SHP77 treated with DMSO at 0.1 percent for 48 hours (cell line): ENCODE measurements around the gene LRRC1.
"Not testable (repeated sequence)": the region's sequence is repeated elsewhere in the genome, so short reads cannot be mapped to it uniquely, and the experiment has no call there.

ENCODE experiments used
- DNase-seq: peaks from one replicate; lab custom pipeline; 2025; lab: John Stamatoyannopoulos, UW

The LRRC1 gene

DNA sequence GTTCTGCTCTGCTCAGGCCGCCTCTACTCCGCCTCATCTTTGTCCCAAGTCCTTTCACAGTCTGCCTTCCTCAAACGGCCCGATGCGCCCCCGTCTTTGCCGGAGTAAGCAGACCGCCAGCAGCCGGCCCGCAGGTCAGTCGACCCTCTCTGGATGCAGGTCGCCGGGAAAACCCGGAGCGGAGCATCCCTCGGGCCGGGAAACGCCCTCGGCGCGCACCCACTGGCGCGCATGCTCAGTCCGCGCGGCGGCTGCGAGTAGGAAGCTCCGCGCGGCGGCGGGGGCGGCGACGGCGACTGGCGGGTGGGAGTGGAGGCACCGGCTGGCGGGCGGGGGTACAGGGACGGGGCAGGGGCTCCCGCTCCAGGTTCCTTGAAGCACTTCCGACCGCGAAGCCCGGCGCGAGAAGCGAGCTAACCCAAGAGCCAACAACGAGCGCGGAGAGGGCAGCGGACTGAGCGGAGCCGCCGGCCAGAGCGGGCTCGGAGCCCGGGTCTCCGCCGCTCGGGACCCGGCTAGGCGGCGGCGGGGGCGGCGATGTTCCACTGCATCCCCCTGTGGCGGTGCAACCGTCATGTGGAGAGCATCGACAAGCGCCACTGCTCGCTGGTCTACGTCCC, at the start of gene LRRC1:
Gene LRRC1, plus strand, starts transcription at position 286 of the 620 bp plus-strand sequence. Its CDS starts 252 bp downstream, at position 538.
- peak; percentile 53 for DNase-seq

DNA sequence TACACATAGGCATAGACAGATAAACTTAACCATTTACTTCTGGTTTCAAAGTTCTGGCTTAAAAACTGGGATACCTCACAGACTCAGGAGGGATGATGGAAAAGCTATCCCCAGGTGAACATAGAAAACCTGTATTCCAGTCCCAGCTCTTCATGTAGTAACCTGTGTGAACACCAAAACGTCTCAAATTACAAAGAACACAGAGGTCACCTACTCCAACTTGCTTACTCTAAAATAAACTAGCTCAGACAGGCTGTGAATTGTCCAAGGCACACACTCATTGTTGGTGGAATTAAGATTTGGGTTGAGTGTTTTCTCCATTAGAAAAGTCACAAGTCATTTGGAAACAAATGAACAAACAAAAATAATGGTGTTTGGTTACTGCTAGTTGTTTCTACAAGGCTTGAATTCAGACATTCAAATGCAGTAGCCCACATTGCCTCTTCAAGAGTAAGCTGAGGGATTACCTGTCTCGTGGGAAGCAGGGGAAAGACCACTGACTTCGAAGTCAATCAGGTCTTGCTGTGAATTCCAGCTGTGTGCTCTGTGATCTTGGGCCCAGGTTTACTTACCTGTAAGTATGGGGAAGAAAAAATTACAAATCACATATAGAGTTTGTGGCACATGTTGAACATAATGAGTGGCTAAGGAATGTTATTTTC, 48.2 kb upstream of the LRRC1 start:
- peak; percentile 28 for DNase-seq

DNA sequence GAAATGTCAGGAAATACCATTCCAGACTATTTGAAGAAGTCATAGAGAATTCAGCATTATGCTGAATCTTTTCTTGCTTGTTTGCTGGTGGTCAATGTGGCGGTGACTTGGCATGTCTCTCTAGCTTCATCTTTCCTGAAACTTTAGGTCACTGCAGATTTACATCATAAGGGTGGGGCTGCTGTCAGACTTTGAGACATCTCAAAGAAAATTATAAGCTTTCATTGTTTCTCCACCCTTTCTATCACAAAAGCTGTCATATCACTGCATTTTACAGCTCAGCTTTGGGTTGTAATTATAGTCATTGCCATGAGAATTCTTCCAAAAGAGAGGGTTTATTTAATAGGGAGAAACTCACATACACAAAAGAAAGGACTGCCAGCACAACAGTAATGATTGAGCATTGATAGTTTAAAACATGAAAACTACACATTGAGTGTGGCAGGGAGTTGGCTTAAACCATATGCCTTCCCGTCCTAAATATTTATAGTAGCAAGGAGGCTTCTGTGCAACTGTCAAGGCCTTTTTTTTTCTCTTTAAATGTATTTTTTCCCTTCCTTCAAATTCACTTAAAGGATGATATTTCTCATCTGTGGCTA, 44.7 kb upstream of the LRRC1 start:
- no peak for DNase-seq

DNA sequence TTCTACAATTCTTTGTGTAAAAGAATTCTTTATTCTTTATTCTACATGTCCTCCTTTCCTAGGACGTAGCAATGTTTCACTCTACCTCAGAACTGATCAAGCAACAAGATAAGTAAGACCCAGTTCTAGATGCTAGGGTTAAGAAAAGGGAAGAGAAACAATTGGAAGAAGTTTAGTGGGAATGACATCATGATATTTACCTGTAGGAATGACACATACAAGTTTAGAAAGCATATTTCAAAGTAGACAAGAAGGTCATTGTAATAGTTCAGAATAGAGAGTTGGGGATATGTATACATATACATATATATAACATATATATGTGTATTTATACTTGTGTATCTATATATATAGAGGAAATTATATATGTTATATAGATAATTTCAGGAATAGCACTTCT, 43.4 kb upstream of the LRRC1 start:
- no peak for DNase-seq

DNA sequence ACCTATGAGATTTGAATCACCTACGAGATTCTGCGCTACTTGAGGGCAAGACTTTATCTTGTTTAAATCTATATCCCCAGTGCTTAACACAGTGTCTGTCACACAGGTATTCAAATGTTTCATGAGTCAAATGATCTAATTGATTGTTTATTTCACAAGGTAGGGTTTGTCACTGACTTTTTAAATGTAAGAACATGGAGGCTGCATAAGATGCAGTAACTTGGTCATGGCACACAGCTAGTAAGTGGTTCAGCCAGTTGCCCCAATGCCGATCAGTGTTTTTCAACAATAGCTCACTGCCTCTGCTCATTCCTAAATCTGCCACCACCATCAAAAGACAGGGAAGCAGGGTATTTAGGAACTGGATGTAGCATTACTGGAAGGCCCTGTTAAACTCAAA, 42.4 kb upstream of the LRRC1 start:
- no peak for DNase-seq

DNA sequence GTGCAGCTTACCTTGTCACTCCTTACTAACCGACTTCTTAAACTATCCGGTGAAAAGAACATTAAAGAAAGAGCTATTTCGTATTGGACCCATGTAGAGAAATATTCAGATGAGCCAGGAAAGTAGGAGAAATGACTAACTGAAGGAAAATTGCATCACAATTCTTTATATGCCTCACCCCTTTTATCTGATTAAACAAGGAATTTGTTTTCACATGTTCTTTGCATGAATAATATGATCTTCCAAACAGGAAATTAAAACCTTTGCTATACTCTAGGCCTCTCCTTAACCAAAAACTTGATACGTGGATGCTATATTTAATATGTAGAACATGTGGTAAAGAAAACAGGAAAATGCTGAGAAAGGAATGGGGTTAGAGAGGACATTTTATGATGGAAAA, 41.9 kb upstream of the LRRC1 start:
- DNase-seq = no peak

DNA sequence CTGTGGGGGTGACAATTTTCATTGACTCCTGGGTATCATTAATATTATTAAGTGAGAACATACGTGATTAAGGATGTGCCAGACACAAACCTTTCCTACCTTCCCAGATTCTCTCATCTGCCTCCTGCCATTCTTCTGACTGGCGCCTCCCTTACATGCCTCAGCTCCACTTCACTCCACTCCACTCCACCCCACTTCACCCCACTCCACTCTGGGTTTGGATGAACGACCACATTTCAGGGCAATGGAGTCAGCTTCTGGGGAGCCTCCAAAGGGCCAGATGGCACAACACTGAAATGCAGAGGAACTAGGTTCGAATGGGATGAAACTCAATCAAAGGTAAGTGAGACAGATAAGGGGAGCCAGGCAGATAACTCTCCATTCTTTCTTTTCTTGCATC, 40.5 kb upstream of the LRRC1 start:
- no peak for DNase-seq

DNA sequence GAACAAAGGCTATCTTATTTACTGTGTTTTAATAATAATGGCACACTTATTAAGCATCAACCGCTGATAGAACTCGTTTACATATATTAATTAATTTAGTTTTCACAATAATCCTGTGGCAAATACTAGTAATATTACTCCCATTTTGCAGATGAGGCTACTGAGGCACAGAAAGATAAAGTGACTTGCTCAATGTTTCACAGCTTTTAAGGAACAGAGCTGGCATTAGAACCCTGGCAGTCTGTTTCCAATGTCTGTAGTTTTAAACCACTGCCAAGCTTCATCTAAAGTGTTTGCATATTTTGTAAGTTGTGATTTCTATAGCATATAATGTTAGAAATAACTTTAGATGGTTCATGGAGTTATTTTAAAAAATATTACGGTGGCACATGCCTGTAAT, 38.4 kb upstream of the LRRC1 start:
- no peak for DNase-seq

DNA sequence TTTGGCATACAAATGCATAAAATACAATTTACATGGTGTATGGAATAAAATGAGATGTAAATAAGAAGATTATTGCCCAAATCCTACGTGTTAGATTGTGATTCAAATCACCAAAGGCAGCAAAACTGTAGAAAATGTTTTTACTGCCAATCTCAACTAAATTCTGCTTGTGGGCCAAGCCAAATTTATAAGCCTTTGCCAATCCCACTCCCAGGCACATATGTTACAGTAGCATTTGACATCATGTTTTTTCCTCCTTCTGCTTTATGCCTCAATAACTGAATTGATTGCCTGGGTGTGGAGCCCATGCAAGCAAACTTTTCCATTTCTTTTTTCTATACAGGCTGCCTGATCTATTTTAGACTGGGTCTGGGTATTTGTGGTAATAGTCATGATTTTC, 36.3 kb upstream of the LRRC1 start:
- DNase-seq = no peak

DNA sequence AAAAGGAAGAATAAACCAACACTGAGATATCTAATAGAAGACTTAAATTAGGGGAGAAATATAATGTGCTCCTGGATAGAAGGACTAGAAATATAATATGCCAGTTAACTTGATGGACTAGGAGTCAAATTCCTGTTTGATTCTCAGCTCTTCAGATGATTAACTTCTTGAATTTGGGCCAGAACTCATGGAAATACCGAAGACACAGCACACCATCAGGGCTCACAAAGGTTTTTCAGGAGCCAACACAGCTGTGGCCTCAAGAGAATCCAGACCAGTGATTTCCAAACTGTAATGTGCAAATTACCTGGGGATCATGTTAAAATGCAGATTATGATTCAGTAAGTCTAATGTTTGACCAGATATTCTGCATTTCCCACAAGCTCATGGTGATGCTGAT, 33.8 kb upstream of the LRRC1 start:
- DNase-seq = no peak

DNA sequence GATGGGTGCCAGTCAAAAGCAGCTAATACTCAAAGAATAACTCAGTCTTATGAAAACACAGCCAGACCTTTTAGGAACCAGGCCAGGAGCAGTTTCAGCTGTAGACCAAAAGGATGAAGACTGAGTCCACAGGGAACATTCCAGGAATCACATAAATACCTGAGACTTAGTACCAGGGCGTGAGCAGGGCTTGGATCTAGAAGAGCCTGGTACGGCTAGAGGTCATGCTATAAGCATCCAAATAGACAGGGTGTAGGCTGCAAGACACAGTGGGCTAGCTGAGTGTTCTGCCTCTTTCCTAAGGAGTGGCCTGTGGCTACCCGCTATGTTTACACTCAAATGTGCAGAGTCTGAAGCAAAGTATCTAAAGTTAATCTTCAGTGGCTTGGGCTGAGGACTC, 29.5 kb upstream of the LRRC1 start:
- no peak for DNase-seq

DNA sequence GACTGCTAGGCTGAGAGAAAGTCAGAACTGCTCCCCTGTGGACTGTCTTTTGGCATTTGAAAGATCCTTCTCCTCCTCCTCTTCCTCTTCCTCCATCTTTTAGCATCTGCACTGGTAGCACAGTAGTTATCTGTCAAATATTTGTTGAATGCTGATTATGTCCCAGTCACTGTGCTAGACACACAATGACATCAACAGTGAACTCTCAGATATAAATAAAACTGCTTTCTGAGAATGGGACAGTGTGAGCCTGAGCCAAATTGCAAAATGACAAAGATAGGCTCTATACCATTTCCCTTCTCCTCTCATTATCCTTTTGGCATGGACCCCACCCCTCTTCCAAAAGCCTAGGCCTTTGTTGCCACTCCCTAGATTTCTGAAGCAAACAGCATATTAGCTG, 27.9 kb upstream of the LRRC1 start:
- DNase-seq = no peak

DNA sequence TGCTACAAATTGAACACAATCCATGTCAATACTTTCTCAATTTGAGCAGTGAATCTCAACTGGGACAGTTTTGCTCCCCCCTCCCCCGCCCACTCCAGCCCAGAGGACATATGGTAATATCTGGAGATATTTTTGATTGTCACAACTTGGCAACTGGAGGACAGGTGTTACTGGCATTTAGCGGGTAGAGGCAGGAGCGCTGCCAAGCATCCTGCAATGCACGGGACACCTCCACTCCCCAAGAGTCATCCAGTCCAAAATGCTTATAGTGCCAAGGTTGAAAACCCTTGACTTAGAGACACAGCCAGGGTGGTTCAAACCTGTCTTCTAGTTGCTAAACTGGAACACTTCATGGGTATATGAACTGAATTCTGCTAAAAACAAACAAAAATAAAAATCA, 26.9 kb upstream of the LRRC1 start:
- no peak for DNase-seq

DNA sequence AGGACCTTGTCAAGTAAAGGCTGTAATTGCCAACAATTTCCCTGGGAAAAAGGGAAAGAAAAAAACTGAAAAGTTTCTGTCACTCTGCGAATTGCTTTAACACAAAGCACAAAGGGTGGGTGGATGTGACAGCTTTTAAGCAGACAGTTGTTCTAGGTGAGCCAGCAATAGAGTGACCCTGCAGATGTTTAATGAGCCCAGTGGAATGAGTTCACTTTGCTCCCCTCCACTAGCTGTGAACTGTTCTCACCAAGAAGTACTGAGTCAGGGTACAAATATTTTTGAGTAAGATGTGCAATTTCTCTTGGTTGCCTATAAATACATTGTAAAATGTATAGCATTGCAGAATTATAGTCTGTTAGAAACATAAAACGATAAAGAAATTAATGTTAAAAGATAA, 26.2 kb upstream of the LRRC1 start:
- no peak for DNase-seq

DNA sequence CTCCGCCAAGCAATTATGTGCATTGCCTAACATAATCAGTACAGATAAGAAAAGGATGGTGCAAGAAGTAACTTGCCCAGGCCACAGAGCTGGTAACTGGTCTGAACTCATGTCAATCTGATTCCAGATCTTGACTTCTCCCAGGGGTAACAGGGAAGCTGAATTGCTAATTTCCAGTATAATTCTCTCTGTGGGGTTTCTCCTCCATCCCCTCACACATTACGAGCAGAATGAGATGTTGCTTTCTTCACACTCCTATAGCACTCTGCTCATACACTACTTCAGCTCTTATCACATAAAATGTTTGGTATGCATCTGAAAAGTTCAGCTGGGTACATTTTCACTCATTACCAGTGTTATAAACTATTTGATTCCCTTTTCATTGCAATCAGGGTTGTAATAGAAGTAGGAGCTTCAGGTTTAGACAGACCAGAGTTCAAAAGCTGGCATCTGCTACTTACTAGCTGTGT, 24.0 kb upstream of the LRRC1 start:
- DNase-seq = no peak

DNA sequence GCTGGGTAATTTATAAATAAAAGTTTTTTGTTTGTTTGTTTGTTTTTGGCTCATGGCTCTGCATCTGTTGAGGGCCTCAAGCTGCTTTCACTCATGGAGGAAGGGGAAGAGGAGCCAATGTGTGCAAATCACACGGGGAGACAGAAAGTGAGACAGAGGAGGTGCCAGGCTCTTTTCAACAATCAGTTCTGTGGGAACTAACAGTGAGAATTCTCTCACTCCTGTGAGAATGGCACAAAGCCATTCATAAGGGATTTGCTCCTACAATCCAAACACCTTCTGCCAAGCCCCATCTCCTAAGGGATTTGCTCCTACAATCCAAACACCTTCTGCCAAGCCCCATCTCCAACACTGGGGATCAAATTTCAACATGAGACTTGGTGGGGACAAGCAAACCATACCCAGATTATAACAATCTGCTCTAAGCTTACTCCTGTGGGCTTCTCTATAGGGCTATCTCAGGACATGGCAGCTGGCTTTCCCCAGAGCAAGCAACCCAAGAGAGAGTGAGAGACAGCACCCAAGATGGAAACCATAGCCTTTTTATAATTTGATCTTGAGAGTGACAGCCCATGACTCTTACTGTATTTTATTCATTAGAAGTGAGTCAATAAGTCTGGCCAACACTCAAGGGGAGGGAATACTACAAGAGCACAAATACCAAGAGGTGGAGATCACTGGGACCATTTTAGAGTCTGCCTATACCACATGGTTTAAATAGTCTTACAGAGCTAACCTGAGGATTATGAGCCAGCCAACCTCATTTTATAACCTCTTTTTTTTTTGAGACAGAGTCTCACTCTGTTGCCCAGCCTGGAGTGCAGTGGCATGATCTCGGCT, 22.8 kb upstream of the LRRC1 start:
- DNase-seq = no peak

DNA sequence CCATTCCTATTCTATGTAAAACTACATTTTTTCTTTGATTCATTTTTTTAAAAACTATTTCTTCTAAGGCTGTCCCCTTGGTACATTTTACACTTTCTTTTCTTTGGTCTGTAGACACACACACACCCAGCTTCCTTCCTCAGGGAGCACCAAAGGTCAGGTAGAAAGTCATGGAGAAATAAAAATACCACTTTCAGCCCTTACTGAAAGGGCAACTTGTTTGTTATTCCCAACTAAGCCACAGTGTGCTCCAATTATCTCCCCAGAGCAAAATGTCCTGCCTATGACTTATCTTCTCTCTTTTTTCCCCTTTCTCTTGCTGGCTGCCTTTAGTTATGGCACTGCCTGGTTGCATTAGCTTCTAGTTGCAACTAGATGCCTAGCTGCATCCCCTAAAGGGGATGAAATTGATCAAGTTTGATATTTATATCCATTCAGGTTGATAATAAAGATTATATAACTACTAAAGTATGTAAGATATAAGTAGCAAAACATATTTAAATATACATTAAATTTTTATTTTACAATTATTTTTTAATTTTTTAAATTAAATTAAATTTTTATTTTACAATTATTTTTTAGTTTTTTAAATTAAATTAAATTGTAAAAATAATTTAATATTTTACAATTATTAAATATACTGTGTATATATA, 21.6 kb upstream of the LRRC1 start:
- DNase-seq = no peak

DNA sequence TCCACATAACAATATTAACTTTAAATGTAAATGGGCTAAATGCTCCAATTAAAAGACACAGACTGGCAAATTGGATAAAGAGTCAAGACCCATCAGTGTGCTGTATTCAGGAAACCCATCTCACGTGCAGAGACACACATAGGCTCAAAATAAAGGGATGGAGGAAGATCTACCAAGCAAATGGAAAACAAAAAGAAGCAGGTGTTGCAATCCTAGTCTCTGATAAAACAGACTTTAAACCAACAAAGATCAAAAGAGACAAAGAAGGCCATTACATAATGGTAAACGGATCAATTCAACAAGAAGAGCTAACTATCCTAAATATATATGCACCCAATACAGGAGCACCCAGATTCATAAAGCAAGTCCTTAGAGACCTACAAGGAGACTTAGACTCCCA, 18.7 kb upstream of the LRRC1 start:
- DNase-seq = not testable (repeated sequence)

DNA sequence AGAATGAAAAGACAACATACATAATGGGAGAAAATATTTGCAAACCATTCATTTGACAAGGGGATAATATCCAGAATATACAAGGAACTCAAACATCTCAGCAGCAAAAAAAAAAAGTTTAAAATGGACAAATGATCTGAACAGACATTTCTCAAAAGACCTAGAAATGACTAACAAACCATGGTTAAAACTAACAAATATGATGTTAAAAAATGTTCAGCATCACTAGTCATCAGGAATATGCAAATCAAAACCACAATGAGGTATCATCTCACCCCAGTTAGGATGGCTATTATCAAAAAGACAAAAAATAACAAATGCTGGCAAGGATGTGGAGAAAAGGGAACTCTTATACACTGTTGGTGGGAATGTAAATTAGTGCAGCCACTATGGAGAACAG, 9.8 kb upstream of the LRRC1 start:
- not testable (repeated sequence) for DNase-seq

DNA sequence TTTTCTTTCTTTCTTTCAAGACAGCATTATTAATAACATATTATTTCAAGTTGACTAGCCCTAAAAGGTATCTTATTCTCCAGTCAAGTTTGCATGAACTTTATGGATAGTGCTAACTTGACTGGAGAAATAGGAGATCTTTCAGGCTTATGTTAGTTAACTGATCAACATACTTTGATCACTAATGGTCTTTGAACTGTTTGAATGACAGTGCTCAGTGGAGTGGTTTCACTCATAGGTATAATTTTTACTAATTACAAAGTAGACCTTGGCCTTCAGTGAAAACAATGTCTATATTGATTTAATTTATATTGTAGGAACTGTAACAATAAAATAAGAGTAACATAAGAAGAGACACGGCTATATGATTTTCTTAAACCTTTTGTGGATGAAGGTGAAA, 8.0 kb upstream of the LRRC1 start:
- DNase-seq = no peak

DNA sequence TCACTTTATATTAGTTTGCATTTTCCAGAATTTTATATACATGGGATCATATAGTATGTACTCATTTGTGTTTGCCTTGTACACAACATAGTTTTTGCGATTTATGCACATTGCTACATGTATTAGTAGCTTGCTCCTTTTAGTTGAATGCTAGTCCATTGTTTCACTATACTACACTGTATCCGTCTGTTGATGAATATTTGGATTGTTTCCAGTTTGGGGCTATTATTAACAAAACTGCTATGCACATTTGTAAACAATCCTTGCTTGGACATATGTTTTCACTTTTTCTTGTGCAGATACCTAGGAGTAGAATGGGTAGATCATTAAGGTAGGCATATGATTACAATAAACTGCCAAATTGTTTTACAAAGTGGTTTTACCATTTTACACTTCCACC, 3.9 kb upstream of the LRRC1 start:
- no peak for DNase-seq

DNA sequence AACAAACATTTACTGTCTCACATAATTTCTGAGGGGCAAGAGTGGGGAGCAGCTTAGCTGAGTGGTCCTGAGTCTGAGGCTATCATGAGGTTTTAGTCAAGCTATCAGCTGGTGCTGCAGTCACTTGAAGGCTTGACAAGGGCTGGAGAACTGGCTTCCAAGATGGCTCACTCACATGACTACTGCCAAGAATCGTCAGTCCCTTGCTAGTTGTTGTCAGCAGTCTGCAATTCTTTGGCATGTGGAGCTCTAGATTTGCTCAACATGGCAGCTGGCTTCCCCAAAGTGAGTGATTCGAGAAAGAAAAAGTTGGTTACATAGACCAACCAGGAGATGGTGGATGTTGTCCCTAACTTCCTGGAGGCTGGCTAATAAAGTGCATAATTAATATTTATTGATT, 2.8 kb upstream of the LRRC1 start:
- DNase-seq = no peak
